SHP77 (cell line): Measurements from ENCODE around the gene ELAVL2.

Source experiments
- DNase-seq, 2 experiments: peaks; one replicate each; lab custom pipeline; 2025; lab: John Stamatoyannopoulos, UW

The ELAVL2 gene

GRCh38 chr9:23769307-23769935, 56.6 kb downstream of the ELAVL2 start:
- no peak for DNase-seq

DNA sequence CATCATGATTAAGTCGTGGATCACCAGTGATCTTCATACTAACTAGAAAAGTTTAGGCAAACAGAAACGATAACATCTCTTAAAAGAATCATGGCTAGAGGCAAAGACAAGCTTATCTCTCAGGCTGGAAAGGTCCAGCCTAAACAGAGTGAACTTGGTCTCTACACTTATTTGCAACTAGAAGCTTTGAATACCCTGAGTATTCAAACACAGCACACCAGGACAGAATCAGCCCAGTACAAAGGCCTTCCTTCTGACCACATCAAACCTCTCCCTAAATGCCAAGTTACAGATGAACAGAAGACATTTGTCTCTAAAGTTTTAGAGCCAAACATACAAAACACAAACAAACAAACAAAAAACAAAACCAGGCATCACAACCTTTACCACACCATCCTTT, 57.2 kb downstream of the ELAVL2 start:
- no peak for DNase-seq

DNA sequence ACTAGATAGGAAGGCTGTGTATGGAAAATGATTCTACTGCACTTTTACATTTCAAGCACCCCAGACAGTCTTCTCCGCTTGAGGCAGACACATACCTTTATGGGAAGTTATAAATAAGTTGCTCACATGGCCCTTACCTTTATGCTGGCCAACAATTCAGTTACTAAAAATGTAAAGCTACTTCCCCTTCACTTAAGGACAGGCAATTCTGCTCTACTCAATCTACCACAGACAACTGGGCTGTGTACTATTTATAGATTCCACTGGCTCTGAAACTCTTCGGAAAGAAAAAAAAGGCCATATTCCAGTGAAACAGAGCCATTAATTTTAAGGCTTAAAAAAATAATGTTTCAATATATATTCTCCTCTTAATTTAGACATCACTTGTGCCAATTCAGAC, 59.4 kb downstream of the ELAVL2 start:
- no peak for DNase-seq

GRCh38 chr9:23765561-23765960, 60.5 kb downstream of the ELAVL2 start:
- no peak for DNase-seq

GRCh38 chr9:23764219-23764618, 61.8 kb downstream of the ELAVL2 start:
- no peak for DNase-seq

- no peak for DNase-seq
Observed at GRCh38 chr9:23754551-23754950, 71.5 kb downstream of the ELAVL2 start.

- DNase-seq: no peak
Observed at GRCh38 chr9:23752859-23753258, 73.2 kb downstream of the ELAVL2 start.

- no peak for DNase-seq
Observed at GRCh38 chr9:23751633-23752032, 74.4 kb downstream of the ELAVL2 start.

DNA sequence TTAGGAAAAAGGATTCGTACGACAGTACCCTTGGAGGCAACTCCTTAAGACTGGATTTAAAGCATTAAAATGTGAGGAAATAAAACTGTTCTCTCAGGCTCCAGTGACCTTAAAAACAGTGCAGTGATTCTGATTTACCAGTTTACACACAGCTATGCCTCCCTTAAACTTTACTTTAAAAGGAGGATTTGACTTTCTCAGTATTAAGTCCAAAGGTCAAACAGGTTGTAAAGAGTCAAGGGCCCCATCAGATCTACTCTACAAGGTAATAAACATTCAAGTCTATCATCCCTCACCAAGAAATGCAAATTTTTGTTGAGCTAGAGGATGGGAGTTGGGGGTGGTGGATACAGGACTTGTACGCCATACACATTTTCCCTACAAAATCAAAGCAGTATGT, 75.2 kb downstream of the ELAVL2 start:
- DNase-seq: no peak

GRCh38 chr9:23747088-23748075, 78.7 kb downstream of the ELAVL2 start:
- DNase-seq: no peak

DNA sequence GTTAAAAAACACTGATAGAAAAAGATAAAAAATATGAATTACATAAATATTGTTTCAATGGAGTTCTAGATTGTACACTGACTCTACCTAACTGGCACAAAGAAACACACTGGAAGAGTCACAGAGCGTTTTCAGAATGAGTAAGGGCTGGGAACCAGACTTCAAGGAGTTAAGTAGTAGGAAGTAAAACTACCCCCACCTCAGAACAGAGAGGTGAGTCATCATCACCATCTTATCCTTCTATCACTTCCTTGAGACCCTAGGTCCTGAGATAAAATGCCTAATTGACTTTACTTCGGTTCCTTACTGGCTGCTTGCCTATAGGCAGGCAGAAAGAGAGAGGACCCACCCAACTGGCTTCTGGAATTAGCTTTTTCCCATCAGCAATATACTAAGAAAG, 79.7 kb downstream of the ELAVL2 start:
- no peak for DNase-seq

GRCh38 chr9:23743036-23743435, 83.0 kb downstream of the ELAVL2 start:
- no peak for DNase-seq

DNA sequence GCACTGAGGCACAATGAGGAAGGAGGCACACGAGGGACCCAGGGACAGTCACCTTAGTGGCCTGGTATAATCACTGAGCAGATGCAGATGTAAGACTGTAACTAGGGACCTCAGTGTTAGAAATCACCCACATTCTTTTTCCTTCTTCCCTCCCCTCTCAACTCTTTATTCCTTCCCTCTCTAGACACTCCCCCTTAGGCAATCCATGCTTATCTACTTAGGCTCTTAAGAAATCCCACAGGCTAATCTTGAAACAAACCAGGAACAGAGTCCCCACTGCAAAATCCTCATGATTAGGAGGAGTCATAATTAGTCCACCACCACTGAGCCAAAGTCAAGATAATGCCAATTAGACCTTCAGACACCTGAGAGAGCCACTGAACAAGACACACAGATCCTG, 84.7 kb downstream of the ELAVL2 start:
- no peak for DNase-seq

- DNase-seq: no peak
Observed at GRCh38 chr9:23740531-23740930, 85.5 kb downstream of the ELAVL2 start.

DNA sequence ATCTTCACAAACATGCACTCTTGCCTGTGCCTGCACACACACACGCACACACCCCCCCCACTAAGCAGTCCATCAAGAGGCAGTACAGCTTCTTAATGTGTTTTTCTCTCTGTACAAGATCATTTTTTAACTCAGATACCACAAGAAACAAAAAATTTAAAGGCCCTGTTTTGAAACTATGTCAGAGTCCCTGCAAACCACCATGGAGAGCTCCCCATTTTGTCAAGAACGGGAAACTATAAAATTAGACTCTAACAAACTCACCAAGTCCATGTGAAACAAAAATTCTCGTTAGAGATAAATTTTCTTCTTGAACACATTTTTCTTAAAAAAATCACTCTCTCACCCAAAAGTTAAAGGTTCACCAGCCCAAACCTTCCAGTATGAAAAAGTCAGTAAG, 86.3 kb downstream of the ELAVL2 start:
- no peak for DNase-seq

DNA sequence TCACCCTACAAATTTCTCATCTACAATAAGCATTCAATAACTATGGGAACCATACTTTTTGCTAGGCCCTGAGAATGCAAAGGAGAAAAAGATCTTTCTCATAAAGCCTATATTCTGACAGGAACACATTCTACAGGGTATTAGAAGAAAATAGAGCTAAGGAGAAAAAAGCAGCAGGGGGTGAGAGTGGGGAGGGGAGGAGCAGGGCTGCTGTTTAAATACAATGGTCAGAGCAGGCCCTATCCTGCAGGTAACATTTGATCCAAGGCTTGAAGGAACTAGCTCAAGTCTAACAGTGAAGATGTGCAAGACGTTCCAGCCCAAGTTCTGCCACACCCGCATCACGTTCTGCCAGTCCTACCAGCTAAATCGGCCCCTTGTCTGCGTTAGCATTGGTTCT, 89.7 kb downstream of the ELAVL2 start:
- DNase-seq: no peak

DNA sequence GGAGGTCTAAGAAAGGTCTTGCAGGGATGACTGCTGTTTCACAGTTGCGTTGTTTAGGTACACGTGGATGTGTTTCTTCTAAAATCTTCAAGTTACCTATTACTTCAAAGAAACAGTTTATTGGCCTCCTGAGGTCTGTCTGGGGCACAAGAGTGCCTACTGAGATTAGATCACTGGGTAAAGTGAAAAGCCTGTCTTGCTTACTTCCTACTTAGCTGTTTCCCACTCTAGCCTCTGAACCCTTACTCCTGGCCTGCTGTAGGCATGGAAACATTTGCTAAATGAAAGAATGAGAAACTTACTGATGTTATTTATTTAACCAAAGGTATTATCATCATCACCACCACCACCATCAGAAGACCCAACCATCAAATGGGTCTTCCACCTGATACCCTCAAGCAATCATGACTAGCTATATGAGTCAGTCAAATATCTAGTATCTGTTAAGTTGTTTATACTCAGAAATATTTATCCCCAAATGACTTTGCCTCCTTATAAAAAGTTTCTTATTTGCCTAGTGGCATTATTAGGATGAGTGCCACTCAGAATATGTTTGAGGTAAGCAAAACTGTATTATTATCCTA, 92.5 kb downstream of the ELAVL2 start:
- DNase-seq: no peak

GRCh38 chr9:23731353-23731752, 94.7 kb downstream of the ELAVL2 start:
- DNase-seq: no peak

GRCh38 chr9:23730364-23730763, 95.7 kb downstream of the ELAVL2 start:
- no peak for DNase-seq

DNA sequence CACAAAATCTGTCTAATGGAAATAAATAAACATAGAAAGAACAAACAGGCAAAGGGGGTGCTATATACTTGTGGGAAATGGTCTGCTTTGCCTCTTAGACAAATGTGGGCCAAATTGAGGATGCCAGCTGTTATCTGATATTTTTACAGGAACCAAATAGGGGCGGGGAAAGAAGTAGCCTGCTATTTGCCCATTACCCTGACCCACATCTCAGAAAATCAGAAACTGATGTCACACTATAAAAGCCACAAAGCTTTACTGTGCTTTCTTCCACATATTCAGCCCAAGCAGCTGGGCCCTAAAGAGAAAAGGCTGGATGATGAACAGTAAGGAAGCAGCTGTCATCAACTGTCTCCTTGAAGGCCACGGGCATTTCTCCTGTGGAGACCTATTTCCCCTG, 97.3 kb downstream of the ELAVL2 start:
- no peak for DNase-seq

- DNase-seq: no peak
Observed at GRCh38 chr9:23725279-23725946, 100.6 kb downstream of the ELAVL2 start.

GRCh38 chr9:23723672-23724071, 102.4 kb downstream of the ELAVL2 start:
- no peak for DNase-seq
